Right lobe of liver (tissue), 6 donors: ENCODE measurements around the gene DUSP7. TPM values are rescaled to one million over a fixed set of nuclear protein-coding genes. Genes with fewer than 3 reads are reported as not detected.
"Not testable (repeated sequence)": the region's sequence is repeated elsewhere in the genome, so short reads cannot be mapped to it uniquely, and the experiment has no call there.

Experiments used
- ATAC-seq, 4 donors: fragments of 200-7000 bp; cut with Tn5 transposase; one replicate each; pipeline ENCODE4 v1.9.1; 2020; ENCODE audit warnings: mild to moderate bottlenecking in 4 of 4, moderate library complexity in 4 of 4
- DNase-seq, 3 donors: peaks; one replicate each; pipeline ENCODE4 v3.0.0-alpha.2; 2020
- H3K27ac ChIP-seq, 3 donors: fragments of 200-600 bp; one replicate each; pipeline ENCODE4 v1.8.0; 2022
- H3K27me3 ChIP-seq, 2 donors: fragments of 200-600 bp; one replicate each; pipeline ENCODE4 v1.8.0; 2022
- H3K36me3 ChIP-seq, 4 donors: fragments of 200-600 bp; sonication (generic) in 1 of 4; one replicate each; pipeline versions ENCODE4 v1.5.1 to v1.8.0; 2017 to 2022; ENCODE audit warnings: control low read depth in 1 of 4
- H3K4me1 ChIP-seq, 4 donors: fragments of 200-600 bp; sonication (generic) in 1 of 4; one replicate each; pipeline versions ENCODE4 v1.5.1 to v1.8.0; 2017 to 2022; ENCODE audit warnings: control low read depth in 1 of 4
- H3K4me3 ChIP-seq, 3 donors: fragments of 200-600 bp; one replicate each; pipeline ENCODE4 v1.8.0; 2022
- H3K9me3 ChIP-seq, 4 donors: fragments of 200-600 bp; sonication (generic) in 1 of 4; one replicate each; pipeline versions ENCODE4 v1.5.1 to v1.8.0; 2017 to 2022; ENCODE audit warnings: control low read depth in 1 of 4
- POLR2A ChIP-seq: fragments of 450-650 bp; IDR thresholded peaks from one replicate; pipeline ENCODE4 v1.6.1; 2017; ENCODE audit warnings: antibody characterized with exemption, mild to moderate bottlenecking
- WGBS: methylation state at CpG from one replicate; pipeline ENCODE4 v1.1.6; 2018; ENCODE audit warnings: low coverage, low lambda C conversion rate; ENCODE audit not compliant: insufficient coverage; ENCODE audit errors: missing lambda C conversion rate; 5-methylcytosine and 5-hydroxymethylcytosine counted together
- intact Hi-C, 2 donors: fragments of 100-400 bp; cut with DNase I; formaldehyde crosslinking; loops; one replicate each; pipeline versions ENCODE4 v1.11.2 to v1.14.1; 2022
- total RNA-seq, 6 experiments: library from RNA; depleted of rRNA in 2 of 6; stranded (reverse); fragments of >200 nt in 2 of 6; fragmentation: NEBNext Ultra II Directional in 3 of 6; extraction: Animal tissue kit (Norgen Biotek cat#: 25700) in 3 of 6; gene quantifications; one replicate each; pipeline versions ENCODE4 v1.1.0 to v1.2.4, GENCODE V29; 2016 to 2023
- TF ChIP-seq, protein P1 (sequence below), 4 donors: fragments of 200-600 bp in 3 of 4; fragments of 450-650 bp in 1 of 4; IDR thresholded peaks; one replicate each; pipeline versions ENCODE4 v1.5.1 to v1.8.0; 2016 to 2022; ENCODE audit warnings: antibody characterized with exemption in 4 of 4, mild to moderate bottlenecking in 2 of 4
- donor health status: DM: no; HTN: yes; CAD: no.
- donor health status: DM: no; HTN: no; CAD: no.
- donor health status: DM: no; HTN: no; CAD: no.
- donor health status: DM: no; HTN: yes; CAD: no.
- donor health status: DM: no; HTN: yes; CAD: no.

The DUSP7 gene
- total RNA-seq, 6 experiments from 2014 or later, result 3.0 to 4.2 (median 3.5) TPM

DNA sequence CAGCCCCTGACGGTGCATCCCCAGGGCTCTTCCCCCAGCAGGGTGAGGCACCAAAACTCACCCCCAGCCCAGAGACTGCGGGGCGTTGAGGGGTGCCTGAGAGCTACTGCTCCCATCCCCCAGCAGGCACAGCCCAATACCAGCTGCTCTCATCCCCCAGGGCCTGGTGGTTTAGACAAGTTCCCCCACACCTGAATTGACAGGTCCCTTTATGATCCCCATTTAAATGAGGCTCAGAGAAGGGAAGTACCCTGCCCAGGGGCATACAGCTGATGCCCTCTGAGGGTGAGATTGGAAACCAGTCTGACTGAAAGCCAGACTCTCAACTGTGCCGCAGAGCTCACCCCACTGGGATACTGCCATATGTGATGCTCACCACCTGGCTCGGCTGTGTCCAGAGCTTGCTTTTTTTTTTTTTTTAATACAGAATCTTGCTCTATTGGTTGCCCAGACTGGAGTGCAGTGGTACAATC, 20.1 kb downstream of the DUSP7 start:
- no peak overlapping the region for H3K4me3 ChIP-seq
- DNase-seq (no peak), ATAC-seq (no peak)
- no peak overlapping the region for H3K27ac ChIP-seq
- no peaks in the 10 kb centered on the region for H3K36me3 ChIP-seq
- H3K4me1 ChIP-seq, result peaks cover 0 to 14% (median 0%) of the 10 kb centered on the region in 4 donors
- no peaks in the 10 kb centered on the region for H3K27me3 ChIP-seq
- H3K9me3 ChIP-seq, result no peaks in the 10 kb centered on the region
- TF ChIP-seq, protein P1, sequence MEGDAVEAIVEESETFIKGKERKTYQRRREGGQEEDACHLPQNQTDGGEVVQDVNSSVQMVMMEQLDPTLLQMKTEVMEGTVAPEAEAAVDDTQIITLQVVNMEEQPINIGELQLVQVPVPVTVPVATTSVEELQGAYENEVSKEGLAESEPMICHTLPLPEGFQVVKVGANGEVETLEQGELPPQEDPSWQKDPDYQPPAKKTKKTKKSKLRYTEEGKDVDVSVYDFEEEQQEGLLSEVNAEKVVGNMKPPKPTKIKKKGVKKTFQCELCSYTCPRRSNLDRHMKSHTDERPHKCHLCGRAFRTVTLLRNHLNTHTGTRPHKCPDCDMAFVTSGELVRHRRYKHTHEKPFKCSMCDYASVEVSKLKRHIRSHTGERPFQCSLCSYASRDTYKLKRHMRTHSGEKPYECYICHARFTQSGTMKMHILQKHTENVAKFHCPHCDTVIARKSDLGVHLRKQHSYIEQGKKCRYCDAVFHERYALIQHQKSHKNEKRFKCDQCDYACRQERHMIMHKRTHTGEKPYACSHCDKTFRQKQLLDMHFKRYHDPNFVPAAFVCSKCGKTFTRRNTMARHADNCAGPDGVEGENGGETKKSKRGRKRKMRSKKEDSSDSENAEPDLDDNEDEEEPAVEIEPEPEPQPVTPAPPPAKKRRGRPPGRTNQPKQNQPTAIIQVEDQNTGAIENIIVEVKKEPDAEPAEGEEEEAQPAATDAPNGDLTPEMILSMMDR (IDR thresholded peaks at IDR 0.05), result no peak
- no peak for TF ChIP-seq POLR2A
- intact Hi-C loops, result no loop called here
- WGBS, result 83% methylated on average over 1 of the region's 5 CpGs

DNA sequence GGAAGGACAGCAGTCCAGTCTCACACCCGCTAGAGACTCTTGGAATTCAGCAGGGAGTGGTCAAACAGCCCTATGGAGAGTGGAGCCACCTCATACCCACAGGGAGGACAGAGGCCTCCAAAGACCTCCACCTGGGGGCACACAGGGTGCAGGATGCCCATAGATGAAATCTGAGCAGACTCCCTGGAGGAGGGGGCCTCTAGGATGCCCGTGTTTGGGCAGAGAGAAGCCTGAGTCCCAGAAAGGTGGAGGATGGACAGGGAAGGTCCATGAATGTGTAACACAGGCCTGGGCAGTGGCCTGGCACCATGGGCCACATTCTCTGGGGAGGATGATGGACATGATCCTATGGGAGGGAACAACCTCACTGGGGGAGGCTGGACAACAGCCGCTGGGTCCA, 21.7 kb downstream of the DUSP7 start:
- no peaks in the 10 kb centered on the region for H3K27me3 ChIP-seq
- no peaks in the 10 kb centered on the region for H3K36me3 ChIP-seq
- ATAC-seq (no peak), DNase-seq (no peak)
- no CpG with 5 or more reads among the region's 3 CpGs for WGBS
- no peaks in the 10 kb centered on the region for H3K9me3 ChIP-seq
- intact Hi-C loops, result no loop called here
- no peak overlapping the region for H3K4me3 ChIP-seq
- TF ChIP-seq POLR2A, result no peak
- TF ChIP-seq, protein P1 (IDR thresholded peaks at IDR 0.05), result no peak
- no peak overlapping the region for H3K27ac ChIP-seq
- H3K4me1 ChIP-seq, result peaks cover 0 to 8% (median 0%) of the 10 kb centered on the region in 4 donors

DNA sequence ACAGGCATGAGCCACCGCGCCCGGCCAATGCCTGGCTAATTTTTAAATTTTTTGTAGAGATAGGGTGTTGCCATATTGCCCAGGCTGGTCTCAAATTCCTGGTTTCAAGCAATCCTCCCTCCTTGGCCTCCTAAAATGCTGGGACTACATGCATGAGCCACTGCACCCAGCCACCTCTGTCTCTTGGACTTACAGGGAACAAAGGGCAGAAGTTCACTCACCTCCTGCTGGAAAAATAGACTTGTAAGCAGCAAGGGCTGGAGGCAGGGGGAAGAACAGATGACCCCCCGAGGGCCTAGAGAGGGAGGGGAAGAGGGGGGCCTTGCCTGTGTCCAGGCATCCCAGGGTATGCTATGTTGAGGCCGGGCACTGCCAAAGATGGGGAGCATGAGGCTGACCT, 22.2 kb downstream of the DUSP7 start:
- no peak for DNase-seq
- no peaks in the 10 kb centered on the region for H3K9me3 ChIP-seq
- peak in 2 of 4 donors; percentile 23 to 57 for ATAC-seq
- intact Hi-C loops, result no loop called here
- H3K36me3 ChIP-seq, result no peaks in the 10 kb centered on the region
- no peak overlapping the region for H3K4me3 ChIP-seq
- no peak overlapping the region for H3K27ac ChIP-seq
- no peak for TF ChIP-seq POLR2A
- TF ChIP-seq, protein P1 (IDR thresholded peaks at IDR 0.05), result no peak
- H3K27me3 ChIP-seq, result no peaks in the 10 kb centered on the region
- H3K4me1 ChIP-seq, result peaks cover 0 to 6% (median 0%) of the 10 kb centered on the region in 4 donors
- WGBS, result 62% methylated on average over 4 of the region's 5 CpGs

DNA sequence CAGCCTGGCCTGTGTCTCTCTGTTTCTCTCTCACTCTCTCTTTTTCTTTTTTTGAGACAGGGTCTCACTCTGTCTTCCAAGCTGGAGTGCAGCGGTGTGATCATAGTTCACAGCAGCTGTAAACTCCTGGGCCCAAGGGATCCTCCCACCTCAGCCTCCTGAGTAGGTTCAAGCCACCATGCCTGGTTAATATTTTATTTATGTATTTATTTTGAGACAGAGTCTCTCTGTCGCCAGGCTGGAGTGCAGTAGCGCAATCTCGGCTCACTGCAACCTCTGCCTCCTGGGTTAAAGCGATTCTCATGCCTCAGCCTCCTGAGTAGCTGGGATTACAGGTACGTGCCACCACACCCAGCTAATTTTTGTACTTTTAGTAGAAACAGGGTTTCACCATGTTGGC, 22.6 kb downstream of the DUSP7 start:
- H3K4me3 ChIP-seq, result not testable (repeated sequence)
- WGBS, result 66% methylated on average over 6 of the region's 6 CpGs

DNA sequence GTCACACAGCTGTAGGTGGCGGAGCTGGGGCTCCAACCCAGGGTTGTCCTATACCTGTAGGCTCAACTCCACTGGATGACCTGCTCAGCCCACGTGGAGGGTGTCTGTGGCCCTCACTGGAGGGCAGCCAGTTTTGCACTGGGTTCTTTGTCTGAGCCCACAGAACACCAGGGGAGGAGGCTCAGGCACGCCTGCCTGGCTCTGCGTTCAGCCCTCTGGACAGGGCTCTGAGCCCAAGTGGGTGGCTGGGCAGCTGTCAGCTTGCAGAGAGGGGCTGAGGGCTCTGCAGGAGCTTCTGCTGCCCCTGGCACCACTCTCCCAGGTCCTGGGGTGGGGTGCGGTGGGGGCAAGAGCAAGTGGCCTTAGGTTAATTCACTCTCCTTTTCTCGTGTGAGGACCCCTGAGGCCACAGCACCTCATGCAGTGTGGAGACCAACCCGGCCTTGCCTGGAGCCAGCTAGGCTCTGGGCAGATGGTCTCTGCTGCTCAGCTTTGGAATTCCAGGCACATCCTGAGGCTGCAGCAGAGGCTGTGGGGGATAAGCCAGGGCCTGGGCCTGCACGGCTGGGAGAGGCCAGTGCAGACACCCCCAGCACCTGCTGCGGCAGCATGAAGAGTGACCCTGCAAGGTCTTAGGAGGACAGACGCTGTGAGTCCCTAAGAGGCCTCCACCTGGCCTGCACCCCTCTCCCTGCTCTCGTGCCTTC, 23.5 kb downstream of the DUSP7 start:
- Histone ChIP-seq H3K9me3 (no peaks in the 10 kb centered on the region), H3K4me3 (no peak overlapping the region), H3K4me1 (peaks cover 0 to 6% (median 0%) of the 10 kb centered on the region in 4 donors), H3K27me3 (no peaks in the 10 kb centered on the region), H3K27ac (no peak overlapping the region), H3K36me3 (no peaks in the 10 kb centered on the region)
- intact Hi-C loops, result no loop called here
- no peak for ATAC-seq
- TF ChIP-seq, protein P1 (IDR thresholded peaks at IDR 0.05), result no peak
- TF ChIP-seq POLR2A, result no peak
- 100% methylated on average over 1 of the region's 11 CpGs for WGBS
- DNase-seq, result no peak

More for the DNA sequence above, 22.6 kb downstream of the DUSP7 start:
- H3K27ac ChIP-seq, H3K9me3 ChIP-seq, H3K4me1 ChIP-seq, H3K27me3 ChIP-seq, DNase-seq, intact Hi-C loops, H3K36me3 ChIP-seq: not testable (repeated sequence)
- peak in 3 of 4 donors; percentile 50 to 77 (median 68) for ATAC-seq
